ENCODE measurements around the gene CPT1C.

Gene CPT1C

GRCh38 chr19:49741210-49741844 lies 50.4 kb downstream of the CPT1C start:
- no peak for DNase-seq (ENCODE audit: low read depth)
- H3K4me3 ChIP-seq (ENCODE audit: low read depth, low read length), result no peak overlapping the region

DNA sequence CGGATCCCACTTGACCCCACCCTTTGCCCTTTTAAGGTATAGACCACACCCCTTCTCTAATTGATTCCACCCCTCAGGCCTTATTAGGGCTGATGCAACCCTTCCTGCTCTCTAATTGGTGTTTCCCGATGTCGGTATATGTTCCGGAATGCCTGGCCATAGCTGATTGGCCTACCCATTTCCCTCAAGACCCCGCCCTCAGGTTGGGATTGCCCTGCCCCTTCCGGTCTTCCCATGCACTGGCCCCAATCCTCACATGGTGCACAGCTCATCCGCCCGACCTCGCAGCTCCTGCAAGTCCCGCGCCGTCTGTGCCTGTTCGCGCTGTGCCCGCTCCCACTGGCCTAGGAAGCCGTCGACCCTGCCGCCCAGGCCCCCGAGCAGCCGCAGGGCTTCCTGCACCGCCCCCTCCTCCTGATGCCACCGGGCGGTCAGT lies 54.0 kb downstream of the CPT1C start:
- H3K4me3 ChIP-seq (ENCODE audit: low read depth, low read length), result no peak overlapping the region
- no peak for DNase-seq (ENCODE audit: low read depth)

DNA sequence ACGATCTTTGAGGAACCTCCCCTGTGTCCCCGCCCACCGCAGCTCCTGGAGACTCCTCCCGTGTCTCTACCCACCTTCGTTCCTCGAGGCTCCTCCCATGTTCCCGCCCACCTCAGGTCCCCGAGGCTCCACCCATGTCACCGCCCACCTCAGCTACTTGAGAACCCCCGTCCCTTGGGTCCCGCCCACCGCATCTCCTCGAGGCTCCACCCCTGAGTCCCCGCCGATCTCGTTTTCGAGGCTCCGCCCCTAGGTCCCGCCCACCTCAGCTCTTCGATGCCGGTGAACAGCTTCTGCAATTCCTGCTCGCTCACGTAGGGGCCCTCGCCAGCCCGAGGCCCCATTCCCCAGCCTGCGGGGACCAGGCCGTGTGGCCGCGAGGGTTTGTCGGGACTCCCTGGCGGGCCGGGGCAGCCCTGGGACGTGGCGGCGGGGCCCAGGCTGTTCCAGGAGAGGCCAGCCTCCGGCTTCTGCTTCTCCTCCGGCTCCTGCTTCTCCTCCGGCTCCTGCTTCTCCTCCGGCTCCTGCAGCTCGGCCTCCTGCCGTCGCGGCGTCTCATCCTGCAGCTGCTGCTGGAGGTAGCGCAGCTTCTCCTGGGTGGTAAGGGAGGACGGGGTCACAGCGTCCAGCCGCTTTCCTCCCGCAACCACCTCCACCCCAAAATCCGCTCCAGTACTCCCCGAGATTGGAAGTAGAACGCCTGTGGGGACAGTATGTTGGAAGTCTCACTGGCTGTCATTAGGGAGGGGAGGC lies 55.5 kb downstream of the CPT1C start:
- DNase-seq (ENCODE audit: low read depth), result no peak
- H3K4me3 ChIP-seq (ENCODE audit: low read depth, low read length), result no peak overlapping the region

GRCh38 chr19:49749055-49749716 lies 58.3 kb downstream of the CPT1C start:
- no peak for DNase-seq (ENCODE audit: low read depth)
- no peak overlapping the region for H3K4me3 ChIP-seq (ENCODE audit: low read depth, low read length)

DNA sequence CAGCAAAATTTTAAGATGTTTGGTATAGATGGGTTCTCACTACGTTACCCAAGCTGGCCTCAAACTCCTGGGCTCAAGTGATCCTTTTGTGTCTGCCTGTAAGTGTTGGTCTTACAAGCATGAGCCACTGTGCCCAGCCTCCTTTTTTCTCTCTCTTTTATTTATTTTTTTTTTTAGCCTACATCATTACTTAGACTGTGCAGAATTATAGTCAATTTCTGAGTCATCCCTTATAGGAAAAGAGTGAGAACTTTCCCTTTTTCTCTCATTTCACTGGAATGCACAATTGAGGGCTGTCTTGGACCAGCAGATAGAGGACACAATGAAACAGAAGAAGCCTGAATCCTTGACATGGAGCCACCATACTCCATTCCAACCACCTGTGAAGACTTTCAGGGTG lies 58.9 kb downstream of the CPT1C start:
- no peak overlapping the region for H3K4me3 ChIP-seq (ENCODE audit: low read depth, low read length)
- no peak for DNase-seq (ENCODE audit: low read depth)

GRCh38 chr19:49752701-49753100 lies 61.8 kb downstream of the CPT1C start:
- no peak overlapping the region for H3K4me3 ChIP-seq (ENCODE audit: low read depth, low read length)
- no peak for DNase-seq (ENCODE audit: low read depth)

DNA sequence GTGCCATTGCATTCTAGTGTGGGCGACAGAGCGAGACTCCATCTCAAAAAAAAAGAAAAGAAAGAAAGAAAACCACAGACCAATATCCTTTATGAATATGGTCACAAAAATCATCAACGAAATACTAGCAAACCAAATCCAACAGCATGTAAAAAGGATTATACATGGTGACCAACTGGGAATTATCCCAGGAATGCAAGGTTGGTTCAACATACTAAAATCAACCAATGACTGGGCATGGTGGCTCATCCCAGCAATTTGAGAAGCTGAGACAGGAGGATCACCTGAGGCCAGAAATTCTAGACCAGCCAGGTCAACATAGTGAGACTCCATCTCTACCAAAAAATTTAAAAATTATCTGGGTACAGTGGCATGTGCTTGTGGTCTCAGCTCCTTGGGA lies 65.0 kb downstream of the CPT1C start:
- no peak overlapping the region for H3K4me3 ChIP-seq (ENCODE audit: low read depth, low read length)
- DNase-seq (ENCODE audit: low read depth), result no peak

DNA sequence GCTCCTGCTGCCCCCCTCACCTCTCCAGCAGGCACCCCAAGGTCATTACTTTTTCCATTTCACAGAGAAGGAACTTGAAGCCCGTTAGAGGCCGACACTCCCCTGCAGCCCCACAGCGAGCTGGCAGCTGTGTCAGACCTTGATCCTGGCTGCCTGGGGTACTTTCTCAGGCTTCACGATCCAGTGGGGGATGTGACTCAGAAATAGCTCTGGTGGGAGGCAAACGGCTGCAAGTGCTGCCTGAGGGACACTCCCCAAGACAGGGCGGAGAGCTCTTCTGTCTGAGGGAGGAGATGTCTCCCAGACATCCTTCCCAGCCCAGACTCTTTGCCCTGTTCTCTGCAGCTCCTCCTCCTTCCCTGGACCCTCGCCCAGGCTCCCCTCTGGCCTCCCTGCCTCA lies 67.4 kb downstream of the CPT1C start:
- no peak overlapping the region for H3K4me3 ChIP-seq (ENCODE audit: low read depth, low read length)
- DNase-seq (ENCODE audit: low read depth), result peak; percentile 52

- H3K4me3 ChIP-seq (ENCODE audit: low read depth, low read length), result no peak overlapping the region
- no peak for DNase-seq (ENCODE audit: low read depth)
Observed at GRCh38 chr19:49761249-49761624, 70.3 kb downstream of the CPT1C start.

DNA sequence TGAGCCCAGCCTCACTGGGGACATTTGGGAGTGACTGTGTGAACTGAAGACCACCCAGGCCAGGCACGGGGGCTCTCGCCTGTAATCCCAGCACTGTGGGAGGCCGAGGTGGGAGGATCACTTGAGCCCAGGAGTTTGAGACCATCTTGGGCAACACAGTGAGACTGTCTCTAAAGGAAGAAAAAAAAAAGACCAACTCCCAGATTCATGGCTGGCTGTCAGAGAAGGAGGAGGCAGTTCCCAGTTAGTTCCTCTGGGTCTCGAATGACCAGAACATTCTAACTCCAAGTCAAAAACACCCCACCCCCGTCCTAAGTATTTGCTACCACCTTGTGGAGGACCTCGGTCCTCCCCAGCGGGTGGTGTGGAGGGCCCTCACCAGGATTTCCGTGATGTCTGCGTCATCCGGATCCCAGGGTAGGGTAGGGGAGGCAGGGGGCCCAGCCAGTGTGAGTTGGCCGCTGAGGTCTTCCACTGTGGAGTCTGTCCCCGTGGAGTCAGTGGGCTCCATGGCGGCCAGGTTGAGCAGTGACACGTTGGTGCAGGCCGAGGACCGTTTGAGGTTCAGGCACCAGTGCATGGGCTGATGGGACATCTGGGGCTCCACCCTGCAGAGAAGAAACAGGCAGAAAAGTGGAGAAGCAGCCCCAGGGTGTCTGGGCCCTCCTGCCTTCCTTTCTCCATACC lies 70.9 kb downstream of the CPT1C start:
- H3K4me3 ChIP-seq (ENCODE audit: low read depth, low read length), result no peak overlapping the region
- peak; percentile 51 for DNase-seq (ENCODE audit: low read depth)

DNA sequence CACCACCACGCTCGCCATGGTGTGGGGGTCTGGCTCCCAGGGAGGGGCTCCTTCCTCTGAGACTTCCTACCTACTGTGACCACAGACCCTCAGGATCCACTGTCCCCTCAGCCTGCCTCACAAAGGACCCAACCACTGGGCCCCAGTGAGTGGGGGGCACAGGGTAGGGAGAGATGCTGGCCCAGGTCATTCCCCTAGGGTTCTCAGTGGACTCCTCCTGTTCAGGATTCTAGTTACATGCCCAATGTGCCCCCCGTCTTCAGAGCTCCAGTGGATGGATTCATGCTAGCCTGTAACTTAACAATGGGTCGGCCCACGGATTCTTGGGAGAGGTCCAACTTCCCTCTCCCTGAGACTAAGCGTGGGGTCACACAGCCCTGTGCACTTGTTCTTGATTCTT lies 72.3 kb downstream of the CPT1C start, which contains the start of gene TSKS:
TSS of gene TSKS (minus strand) at position 77 of the 400 bp plus-strand sequence. CDS start at position 18, 59 bp downstream.
- DNase-seq (ENCODE audit: low read depth), result no peak
- H3K4me3 ChIP-seq (ENCODE audit: low read depth, low read length), result no peak within 1 kb of the TSS

All from skeletal muscle cell (primary cell).